ENCODE data around the gene ALOX12. TPM values are rescaled to one million over a fixed set of nuclear protein-coding genes. Genes with fewer than 3 reads are reported as not detected.

The ALOX12 gene, protein sequence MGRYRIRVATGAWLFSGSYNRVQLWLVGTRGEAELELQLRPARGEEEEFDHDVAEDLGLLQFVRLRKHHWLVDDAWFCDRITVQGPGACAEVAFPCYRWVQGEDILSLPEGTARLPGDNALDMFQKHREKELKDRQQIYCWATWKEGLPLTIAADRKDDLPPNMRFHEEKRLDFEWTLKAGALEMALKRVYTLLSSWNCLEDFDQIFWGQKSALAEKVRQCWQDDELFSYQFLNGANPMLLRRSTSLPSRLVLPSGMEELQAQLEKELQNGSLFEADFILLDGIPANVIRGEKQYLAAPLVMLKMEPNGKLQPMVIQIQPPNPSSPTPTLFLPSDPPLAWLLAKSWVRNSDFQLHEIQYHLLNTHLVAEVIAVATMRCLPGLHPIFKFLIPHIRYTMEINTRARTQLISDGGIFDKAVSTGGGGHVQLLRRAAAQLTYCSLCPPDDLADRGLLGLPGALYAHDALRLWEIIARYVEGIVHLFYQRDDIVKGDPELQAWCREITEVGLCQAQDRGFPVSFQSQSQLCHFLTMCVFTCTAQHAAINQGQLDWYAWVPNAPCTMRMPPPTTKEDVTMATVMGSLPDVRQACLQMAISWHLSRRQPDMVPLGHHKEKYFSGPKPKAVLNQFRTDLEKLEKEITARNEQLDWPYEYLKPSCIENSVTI
- not detected in 2 replicates for polyA plus RNA-seq (2012; rRNA removed)
- polyA plus RNA-seq (2012; cell fraction: cytosol; rRNA removed), result not detected in 2 replicates
- polyA plus RNA-seq (2012; cell fraction: nucleus; rRNA removed), result not detected in 2 replicates

DNA sequence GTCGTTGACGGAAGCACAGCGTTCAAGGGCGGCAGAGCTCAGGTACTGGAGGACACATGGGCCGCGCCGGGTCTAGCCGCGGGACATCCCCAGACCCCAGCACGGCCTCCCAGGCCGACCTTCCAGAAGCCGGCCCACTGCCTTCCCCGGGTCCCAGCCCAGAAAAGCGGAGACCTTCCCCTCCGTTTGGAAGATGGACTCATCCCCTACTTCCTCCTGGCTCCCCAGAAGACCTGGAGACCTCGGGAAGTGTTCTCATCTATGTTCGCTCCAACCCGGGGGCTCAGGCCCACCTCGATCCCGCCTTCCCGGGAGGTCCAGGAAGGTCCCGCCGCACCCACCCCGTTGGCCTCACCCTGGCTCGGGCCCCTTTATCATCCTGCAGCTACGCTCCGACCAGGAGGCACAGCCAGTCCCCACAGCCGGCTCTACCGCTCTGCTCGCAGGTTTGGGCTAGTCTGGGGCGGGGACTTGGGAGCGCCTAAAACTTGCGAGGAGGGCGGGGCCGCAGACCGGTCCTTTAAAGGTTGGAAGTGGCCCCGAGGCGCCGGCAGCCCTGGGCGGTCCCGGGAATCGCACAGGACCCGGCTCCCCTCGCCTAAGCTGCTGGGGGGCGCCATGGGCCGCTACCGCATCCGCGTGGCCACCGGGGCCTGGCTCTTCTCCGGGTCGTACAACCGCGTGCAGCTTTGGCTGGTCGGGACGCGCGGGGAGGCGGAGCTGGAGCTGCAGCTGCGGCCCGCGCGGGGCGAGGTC, at the start of gene ALOX12:
TSS of gene ALOX12 (plus strand) at position 550 of the 756 bp plus-strand sequence. CDS start at position 619, 69 bp downstream.
- ChIA-PET POLR2A (no interaction called here), CTCF (interaction anchor here (0.6 to 1.5 kb wide), 6 partner anchors 9 to 330 kb away, joined by 3 to 6 read pairs (median 3); no protein-coding TSS in a partner anchor)
- no peak within 1 kb of the TSS for H3K4me3 ChIP-seq (ENCODE audit: low read depth in 2 of 2, low read length in 1 of 2)
- no peaks in the 10 kb centered on the region for H3K79me2 ChIP-seq (ENCODE audit: insufficient read depth)
- H4K20me1 ChIP-seq (ENCODE audit: insufficient read depth), result no peaks in the 10 kb centered on the region
- H3K27ac ChIP-seq (ENCODE audit: low read depth in 2 of 2, low read length in 1 of 2), result no peak within 1 kb of the TSS
- peaks cover 0 to 3% of the 10 kb centered on the region in 2 experiments; a peak in 1 of 4 replicates for H3K4me1 ChIP-seq (ENCODE audit: control insufficient read depth in 1 of 2, insufficient read depth in 2 of 2, low read depth in 1 of 2, low read length in 1 of 2)
- no peaks in the 10 kb centered on the region for H3K27me3 ChIP-seq (ENCODE audit: insufficient read depth)
- no peak within 1 kb of the TSS for H3K9ac ChIP-seq
- H3K4me2 ChIP-seq, result no peak within 1 kb of the TSS
- DNase-seq, result no peak
- WGBS (ENCODE audit: low lambda C conversion rate), result 95% methylated on average over 48 of the region's 64 CpGs
- peaks cover 5% of the 10 kb centered on the region for H3F3A ChIP-seq (replicated peaks; ENCODE audit: insufficient read depth)
- no peaks in the 10 kb centered on the region for H3K9me3 ChIP-seq
- peaks cover 5 to 25% of the 10 kb centered on the region in 2 experiments for H3K36me3 ChIP-seq (replicated peaks in 1 of 2; ENCODE audit: control insufficient read depth in 1 of 2, insufficient read depth in 2 of 2, low read length in 1 of 2)
- no peaks in the 10 kb centered on the region for H3K9me2 ChIP-seq
- TF ChIP-seq MXI1 (IDR thresholded peaks at IDR 0.05; ENCODE audit: low read depth, low read length) (no peak), RXRA (IDR thresholded peaks at IDR 0.05; ENCODE audit: borderline replicate concordance, low read depth) (no peak), JUND (IDR thresholded peaks at IDR 0.05) (no peak), YY1 (IDR thresholded peaks at IDR 0.05; ENCODE audit: low read depth) (no peak), MEF2A (IDR thresholded peaks at IDR 0.05; ENCODE audit: borderline replicate concordance, low read depth) (no peak), SMC3 (IDR thresholded peaks at IDR 0.05; ENCODE audit: low read depth, low read length) (no peak), POLR2AphosphoS5 (IDR thresholded peaks at IDR 0.05; ENCODE audit: low read depth, low read length) (no peak), ELF1 (IDR thresholded peaks at IDR 0.05) (no peak), EZH2phosphoT487 (IDR thresholded peaks at IDR 0.05; ENCODE audit: borderline replicate concordance, low read depth) (no peak), SIN3A (IDR thresholded peaks at IDR 0.05; ENCODE audit: borderline replicate concordance, low read depth, low read length) (no peak), RAD21 (IDR thresholded peaks at IDR 0.05; ENCODE audit: low read length) (no peak), EP300 (IDR thresholded peaks at IDR 0.05; ENCODE audit: borderline replicate concordance in 1 of 2, low read depth in 1 of 2, low read length in 1 of 2) (no peak)
- TF ChIP-seq, protein P1, sequence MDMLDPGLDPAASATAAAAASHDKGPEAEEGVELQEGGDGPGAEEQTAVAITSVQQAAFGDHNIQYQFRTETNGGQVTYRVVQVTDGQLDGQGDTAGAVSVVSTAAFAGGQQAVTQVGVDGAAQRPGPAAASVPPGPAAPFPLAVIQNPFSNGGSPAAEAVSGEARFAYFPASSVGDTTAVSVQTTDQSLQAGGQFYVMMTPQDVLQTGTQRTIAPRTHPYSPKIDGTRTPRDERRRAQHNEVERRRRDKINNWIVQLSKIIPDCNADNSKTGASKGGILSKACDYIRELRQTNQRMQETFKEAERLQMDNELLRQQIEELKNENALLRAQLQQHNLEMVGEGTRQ (IDR thresholded peaks at IDR 0.05; ENCODE audit: borderline replicate concordance, low read depth, low read length), result no peak
- TF ChIP-seq, protein P2, sequence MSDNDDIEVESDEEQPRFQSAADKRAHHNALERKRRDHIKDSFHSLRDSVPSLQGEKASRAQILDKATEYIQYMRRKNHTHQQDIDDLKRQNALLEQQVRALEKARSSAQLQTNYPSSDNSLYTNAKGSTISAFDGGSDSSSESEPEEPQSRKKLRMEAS (IDR thresholded peaks at IDR 0.05; ENCODE audit: low read depth), result no peak
- TF ChIP-seq, protein P3, sequence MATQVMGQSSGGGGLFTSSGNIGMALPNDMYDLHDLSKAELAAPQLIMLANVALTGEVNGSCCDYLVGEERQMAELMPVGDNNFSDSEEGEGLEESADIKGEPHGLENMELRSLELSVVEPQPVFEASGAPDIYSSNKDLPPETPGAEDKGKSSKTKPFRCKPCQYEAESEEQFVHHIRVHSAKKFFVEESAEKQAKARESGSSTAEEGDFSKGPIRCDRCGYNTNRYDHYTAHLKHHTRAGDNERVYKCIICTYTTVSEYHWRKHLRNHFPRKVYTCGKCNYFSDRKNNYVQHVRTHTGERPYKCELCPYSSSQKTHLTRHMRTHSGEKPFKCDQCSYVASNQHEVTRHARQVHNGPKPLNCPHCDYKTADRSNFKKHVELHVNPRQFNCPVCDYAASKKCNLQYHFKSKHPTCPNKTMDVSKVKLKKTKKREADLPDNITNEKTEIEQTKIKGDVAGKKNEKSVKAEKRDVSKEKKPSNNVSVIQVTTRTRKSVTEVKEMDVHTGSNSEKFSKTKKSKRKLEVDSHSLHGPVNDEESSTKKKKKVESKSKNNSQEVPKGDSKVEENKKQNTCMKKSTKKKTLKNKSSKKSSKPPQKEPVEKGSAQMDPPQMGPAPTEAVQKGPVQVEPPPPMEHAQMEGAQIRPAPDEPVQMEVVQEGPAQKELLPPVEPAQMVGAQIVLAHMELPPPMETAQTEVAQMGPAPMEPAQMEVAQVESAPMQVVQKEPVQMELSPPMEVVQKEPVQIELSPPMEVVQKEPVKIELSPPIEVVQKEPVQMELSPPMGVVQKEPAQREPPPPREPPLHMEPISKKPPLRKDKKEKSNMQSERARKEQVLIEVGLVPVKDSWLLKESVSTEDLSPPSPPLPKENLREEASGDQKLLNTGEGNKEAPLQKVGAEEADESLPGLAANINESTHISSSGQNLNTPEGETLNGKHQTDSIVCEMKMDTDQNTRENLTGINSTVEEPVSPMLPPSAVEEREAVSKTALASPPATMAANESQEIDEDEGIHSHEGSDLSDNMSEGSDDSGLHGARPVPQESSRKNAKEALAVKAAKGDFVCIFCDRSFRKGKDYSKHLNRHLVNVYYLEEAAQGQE (IDR thresholded peaks at IDR 0.05; ENCODE audit: low read depth, low read length), result no peak
- TF ChIP-seq, protein P4, sequence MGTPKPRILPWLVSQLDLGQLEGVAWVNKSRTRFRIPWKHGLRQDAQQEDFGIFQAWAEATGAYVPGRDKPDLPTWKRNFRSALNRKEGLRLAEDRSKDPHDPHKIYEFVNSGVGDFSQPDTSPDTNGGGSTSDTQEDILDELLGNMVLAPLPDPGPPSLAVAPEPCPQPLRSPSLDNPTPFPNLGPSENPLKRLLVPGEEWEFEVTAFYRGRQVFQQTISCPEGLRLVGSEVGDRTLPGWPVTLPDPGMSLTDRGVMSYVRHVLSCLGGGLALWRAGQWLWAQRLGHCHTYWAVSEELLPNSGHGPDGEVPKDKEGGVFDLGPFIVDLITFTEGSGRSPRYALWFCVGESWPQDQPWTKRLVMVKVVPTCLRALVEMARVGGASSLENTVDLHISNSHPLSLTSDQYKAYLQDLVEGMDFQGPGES (IDR thresholded peaks at IDR 0.05; ENCODE audit: low read depth, low read length), result no peak
- H2AFZ ChIP-seq (ENCODE audit: low read depth), result no peak within 1 kb of the TSS
